Activated CD4-positive, alpha-beta memory T cell treated with anti-CD3 and anti-CD28 coated beads for 36 hours (primary cell): ENCODE measurements around the gene USP47. TPM values are rescaled to one million over a fixed set of nuclear protein-coding genes. Genes with fewer than 3 reads are reported as not detected.

ENCODE experiments used
- CTCF ChIA-PET: fragments of 350-600 bp; sonication (Branson Sonifier 250); formaldehyde crosslinking; loops from one replicate; lab custom pipeline; 2021; ENCODE audit warnings: antibody characterized with exemption, inconsistent platforms; lab: Charles Lee
- POLR2A ChIA-PET: fragments of 350-600 bp; sonication (Branson Sonifier 250); formaldehyde crosslinking; loops from one replicate; lab custom pipeline; 2021; ENCODE audit warnings: antibody characterized with exemption; lab: Charles Lee
- DNase-seq: peaks from one replicate; pipeline ENCODE4 v3.0.0-alpha.2; 2020
- H3K27ac Mint-ChIP-seq: one replicate; pipeline ENCODE4 v1.8.0; 2021; ENCODE audit warnings: mixed read lengths
- H3K27me3 Mint-ChIP-seq: one replicate; pipeline ENCODE4 v1.8.0; 2021; ENCODE audit warnings: mixed read lengths
- H3K36me3 Mint-ChIP-seq: one replicate; pipeline ENCODE4 v1.8.0; 2021; ENCODE audit warnings: mixed read lengths
- H3K4me1 Mint-ChIP-seq: one replicate; pipeline ENCODE4 v1.8.0; 2021; ENCODE audit warnings: low read depth, mixed read lengths
- H3K4me3 Mint-ChIP-seq: one replicate; pipeline ENCODE4 v1.8.0; 2021; ENCODE audit warnings: mild to moderate bottlenecking, mixed read lengths
- H3K9me3 Mint-ChIP-seq: one replicate; pipeline ENCODE4 v1.8.0; 2021; ENCODE audit warnings: mixed read lengths
- intact Hi-C: fragments of 100-400 bp; cut with micrococcal nuclease; formaldehyde crosslinking; loops from one replicate; pipeline ENCODE4 v1.15.1; 2023
- total RNA-seq, 2 experiments: library from RNA; stranded (reverse); gene quantifications; one replicate each; pipeline ENCODE4 v1.2.3, GENCODE V29; 2021

USP47 gene
- total RNA-seq, 2 experiments from 2014 or later = 58.5 to 64.0 TPM

DNA sequence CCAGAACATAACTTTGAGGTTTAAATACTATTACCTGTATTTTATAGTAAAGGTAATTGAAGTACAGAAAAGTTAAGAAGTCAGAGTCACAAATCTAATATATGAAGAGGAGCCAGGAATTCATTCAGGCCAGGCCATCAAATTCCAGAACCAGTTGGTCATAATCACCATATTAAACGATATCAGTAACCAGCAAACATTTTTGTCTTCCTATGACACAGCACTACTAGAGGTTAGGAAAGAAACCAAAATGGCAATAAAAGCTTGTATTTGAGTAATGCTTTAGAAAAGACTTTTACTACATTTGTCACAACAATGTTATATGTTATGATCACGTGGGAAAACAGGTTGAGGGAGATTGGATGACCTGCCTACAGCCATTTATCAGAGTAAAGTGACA lies 104.4 kb downstream of the USP47 start:
- no peaks in the 10 kb centered on the region for H3K4me1 Mint-ChIP-seq
- H3K36me3 Mint-ChIP-seq = peaks cover 27% of the 10 kb centered on the region
- DNase-seq = no peak
- POLR2A ChIA-PET = no interaction called here
- H3K4me3 Mint-ChIP-seq = no peak overlapping the region
- CTCF ChIA-PET = interaction anchor here (0.5 to 3.0 kb wide), 7 partner anchors 13 to 336 kb away, joined by 3 to 14 read pairs (median 4); no protein-coding TSS in a partner anchor
- H3K27ac Mint-ChIP-seq = no peak overlapping the region
- no peaks in the 10 kb centered on the region for H3K27me3 Mint-ChIP-seq
- intact Hi-C loops = no loop called here
- no peaks in the 10 kb centered on the region for H3K9me3 Mint-ChIP-seq

- DNase-seq = no peak
- peaks cover 28% of the 10 kb centered on the region for H3K36me3 Mint-ChIP-seq
- POLR2A ChIA-PET = no interaction called here
Observed at GRCh38 chr11:11946878-11947277, 105.1 kb downstream of the USP47 start.

DNA sequence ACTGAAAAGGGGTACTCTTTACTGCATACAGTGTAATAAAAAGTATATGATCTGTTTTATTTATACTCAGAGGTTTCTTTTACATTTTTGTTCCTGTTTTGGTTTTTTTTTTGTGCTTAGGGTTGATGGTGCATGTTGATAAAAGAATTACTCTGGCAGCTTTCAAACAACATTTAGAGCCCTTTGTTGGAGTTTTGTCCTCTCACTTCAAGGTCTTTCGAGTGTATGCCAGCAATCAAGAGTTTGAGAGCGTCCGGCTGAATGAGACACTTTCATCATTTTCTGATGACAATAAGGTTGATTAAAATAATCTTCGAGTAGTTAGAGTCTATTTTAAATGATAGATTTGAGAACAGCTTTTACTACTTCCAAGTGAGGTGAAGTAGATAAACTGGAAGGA lies 106.1 kb downstream of the USP47 start:
- Mint-ChIP-seq H3K4me1 (no peaks in the 10 kb centered on the region), H3K27me3 (no peaks in the 10 kb centered on the region), H3K9me3 (no peaks in the 10 kb centered on the region), H3K4me3 (no peak overlapping the region), H3K27ac (no peak overlapping the region), H3K36me3 (peaks cover 29% of the 10 kb centered on the region)
- intact Hi-C loops = no loop called here
- DNase-seq = no peak
- CTCF ChIA-PET = interaction anchor here (0.6 to 3.0 kb wide), 5 partner anchors 16 to 383 kb away, joined by 3 to 14 read pairs (median 9); no protein-coding TSS in a partner anchor
- POLR2A ChIA-PET = no interaction called here

More at GRCh38 chr11:11946878-11947277, 105.1 kb downstream of the USP47 start:
- H3K4me3 Mint-ChIP-seq = no peak overlapping the region
- H3K9me3 Mint-ChIP-seq = no peaks in the 10 kb centered on the region
- H3K27ac Mint-ChIP-seq = no peak overlapping the region
- intact Hi-C loops = no loop called here
- CTCF ChIA-PET = interaction anchor here (0.6 to 3.0 kb wide), 6 partner anchors 14 to 383 kb away, joined by 3 to 14 read pairs (median 6); no protein-coding TSS in a partner anchor
- no peaks in the 10 kb centered on the region for H3K4me1 Mint-ChIP-seq
- H3K27me3 Mint-ChIP-seq = no peaks in the 10 kb centered on the region

DNA sequence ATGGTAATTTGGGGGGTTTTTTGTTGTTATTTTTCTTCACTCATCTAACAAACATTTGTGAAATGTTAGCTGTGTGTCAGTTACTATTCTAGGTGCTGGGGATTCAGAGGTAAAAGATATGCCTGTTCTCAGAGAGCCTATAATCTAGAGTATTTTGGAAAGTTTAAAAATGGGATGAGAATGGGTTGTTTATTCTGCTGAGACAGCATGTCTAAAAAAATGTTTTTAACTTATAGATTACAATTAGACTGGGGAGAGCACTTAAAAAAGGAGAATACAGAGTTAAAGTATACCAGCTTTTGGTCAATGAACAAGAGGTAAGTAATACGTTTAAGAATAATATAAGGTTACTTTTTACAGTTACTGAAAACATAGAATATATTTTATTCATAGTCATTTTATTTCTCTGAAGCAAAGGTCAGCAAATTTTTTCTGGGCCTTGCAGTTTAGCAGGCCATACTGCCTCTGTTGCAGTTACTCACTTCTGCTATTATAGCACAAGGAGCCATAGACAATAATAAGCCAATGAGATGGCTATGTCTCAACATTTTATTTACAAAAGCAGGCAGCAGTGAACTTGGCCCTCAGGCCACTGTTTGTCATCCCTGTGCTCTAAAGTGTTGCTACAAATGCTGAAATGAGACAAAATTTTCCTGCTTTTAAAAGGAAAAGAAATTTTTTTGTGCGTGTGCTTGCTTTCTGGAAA lies 106.6 kb downstream of the USP47 start:
- CTCF ChIA-PET = interaction anchor here (1.0 to 3.0 kb wide), 3 partner anchors 17 to 100 kb away, joined by 3 to 14 read pairs (median 13); no protein-coding TSS in a partner anchor
- H3K36me3 Mint-ChIP-seq = peaks cover 28% of the 10 kb centered on the region
- H3K4me1 Mint-ChIP-seq = no peaks in the 10 kb centered on the region
- DNase-seq = no peak
- no peaks in the 10 kb centered on the region for H3K27me3 Mint-ChIP-seq
- no peak overlapping the region for H3K4me3 Mint-ChIP-seq
- H3K9me3 Mint-ChIP-seq = no peaks in the 10 kb centered on the region
- POLR2A ChIA-PET = no interaction called here
- H3K27ac Mint-ChIP-seq = no peak overlapping the region
- intact Hi-C loops = no loop called here

DNA sequence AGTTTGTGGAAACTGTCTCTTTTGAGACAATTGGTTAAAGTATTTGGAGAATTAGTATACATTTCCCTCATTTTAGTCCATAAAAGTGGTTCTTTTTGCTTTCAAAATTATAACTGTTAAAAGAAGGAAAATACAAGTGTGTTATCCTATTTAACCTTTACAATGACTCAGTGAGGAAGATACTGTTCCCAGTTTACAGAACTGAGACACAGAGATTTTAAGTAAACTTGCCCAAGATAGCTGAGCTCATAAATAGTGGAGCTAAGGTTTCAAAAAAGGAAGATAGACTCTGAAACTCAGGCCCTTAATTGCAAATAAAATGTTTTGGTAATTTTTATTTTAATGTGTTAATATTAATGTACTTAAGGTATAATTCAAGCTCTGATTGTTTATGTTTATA lies 107.7 kb downstream of the USP47 start:
- ChIA-PET POLR2A (no interaction called here), CTCF (interaction anchor here (0.5 kb wide), 1 partner anchor 73 kb away, joined by 3 read pairs; no protein-coding TSS in a partner anchor)
- DNase-seq = no peak
- Mint-ChIP-seq H3K27ac (no peak overlapping the region), H3K4me3 (no peak overlapping the region), H3K27me3 (no peaks in the 10 kb centered on the region), H3K36me3 (peaks cover 33% of the 10 kb centered on the region), H3K4me1 (no peaks in the 10 kb centered on the region), H3K9me3 (no peaks in the 10 kb centered on the region)
- intact Hi-C loops = no loop called here

- Mint-ChIP-seq H3K9me3 (no peaks in the 10 kb centered on the region), H3K4me1 (no peaks in the 10 kb centered on the region), H3K27me3 (no peaks in the 10 kb centered on the region), H3K4me3 (no peak overlapping the region), H3K27ac (no peak overlapping the region), H3K36me3 (peaks cover 47% of the 10 kb centered on the region)
- intact Hi-C loops = no loop called here
- no peak for DNase-seq
- ChIA-PET CTCF (interaction anchor here (1.1 kb wide), 1 partner anchor 92 kb away, joined by 3 read pairs; no protein-coding TSS in a partner anchor), POLR2A (no interaction called here)
Observed at GRCh38 chr11:11952036-11952435, 110.3 kb downstream of the USP47 start.

DNA sequence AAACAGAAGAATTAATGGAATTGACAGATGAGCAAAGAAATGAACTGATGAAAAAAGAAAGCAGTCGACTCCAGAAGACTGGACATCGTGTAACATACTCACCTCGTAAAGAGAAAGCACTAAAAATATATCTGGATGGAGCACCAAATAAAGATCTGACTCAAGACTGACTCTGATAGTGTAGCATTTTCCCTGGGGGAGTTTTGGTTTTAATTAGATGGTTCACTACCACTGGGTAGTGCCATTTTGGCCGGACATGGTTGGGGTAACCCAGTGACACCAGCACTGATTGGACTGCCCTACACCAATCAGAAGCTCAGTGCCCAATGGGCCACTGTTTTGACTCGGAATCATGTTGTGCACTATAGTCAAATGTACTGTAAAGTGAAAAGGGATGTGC lies 114.2 kb downstream of the USP47 start:
- intact Hi-C loops = no loop called here
- H3K4me1 Mint-ChIP-seq = peaks cover 20% of the 10 kb centered on the region
- H3K4me3 Mint-ChIP-seq = no peak overlapping the region
- peaks cover 37% of the 10 kb centered on the region for H3K36me3 Mint-ChIP-seq
- CTCF ChIA-PET = interaction anchor here (1.3 to 3.6 kb wide), 2 partner anchors 11 to 24 kb away, joined by 3 to 27 read pairs; no protein-coding TSS in a partner anchor
- no peak overlapping the region for H3K27ac Mint-ChIP-seq
- no peaks in the 10 kb centered on the region for H3K9me3 Mint-ChIP-seq
- DNase-seq = no peak
- H3K27me3 Mint-ChIP-seq = no peaks in the 10 kb centered on the region
- POLR2A ChIA-PET = no interaction called here

- H3K27ac Mint-ChIP-seq = no peak overlapping the region
- no peak for DNase-seq
- H3K9me3 Mint-ChIP-seq = no peaks in the 10 kb centered on the region
- peaks cover 28% of the 10 kb centered on the region for H3K4me1 Mint-ChIP-seq
- H3K36me3 Mint-ChIP-seq = peaks cover 24% of the 10 kb centered on the region
- intact Hi-C loops = no loop called here
- ChIA-PET POLR2A (no interaction called here), CTCF (interaction anchor here (0.9 to 3.6 kb wide), 4 partner anchors 9 to 323 kb away, joined by 3 to 27 read pairs (median 4); no protein-coding TSS in a partner anchor)
- no peaks in the 10 kb centered on the region for H3K27me3 Mint-ChIP-seq
- H3K4me3 Mint-ChIP-seq = no peak overlapping the region
Observed at GRCh38 chr11:11958403-11959231, 116.8 kb downstream of the USP47 start.

GRCh38 chr11:11959601-11960000 lies 117.8 kb downstream of the USP47 start:
- intact Hi-C loops = no loop called here
- CTCF ChIA-PET = interaction anchor here (0.9 to 1.7 kb wide), 3 partner anchors 110 to 322 kb away, joined by 3 to 6 read pairs (median 3); no protein-coding TSS in a partner anchor
- Mint-ChIP-seq H3K9me3 (no peaks in the 10 kb centered on the region), H3K27me3 (no peaks in the 10 kb centered on the region), H3K4me3 (no peak overlapping the region), H3K4me1 (peaks cover 28% of the 10 kb centered on the region), H3K27ac (no peak overlapping the region), H3K36me3 (peaks cover 18% of the 10 kb centered on the region)
- no peak for DNase-seq
- POLR2A ChIA-PET = no interaction called here

DNA sequence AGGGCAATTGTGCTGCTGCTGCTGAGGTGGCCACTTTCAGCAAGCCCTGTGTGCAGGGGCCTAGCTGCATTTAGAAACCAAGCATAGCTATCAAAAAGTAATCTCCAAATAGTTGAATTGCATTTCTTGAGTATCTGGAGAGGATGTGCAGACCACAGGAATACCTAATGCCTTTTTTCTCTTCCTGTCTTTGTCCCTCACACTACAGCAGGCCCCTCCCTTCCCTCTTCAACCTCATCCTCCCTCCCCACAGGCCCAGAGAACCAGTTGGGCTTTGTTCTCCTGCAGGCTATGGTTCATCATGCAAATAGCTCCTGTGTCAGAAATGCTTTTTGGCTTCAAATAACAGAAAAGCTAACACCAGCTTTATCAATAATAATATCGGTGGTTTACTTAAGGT lies 118.9 kb downstream of the USP47 start:
- H3K27ac Mint-ChIP-seq = peak overlapping the region; percentile 64
- CTCF ChIA-PET = interaction anchor here (2.5 kb wide), 1 partner anchor 84 kb away, joined by 11 read pairs; no protein-coding TSS in a partner anchor
- DNase-seq = peak; percentile 28
- H3K4me3 Mint-ChIP-seq = no peak overlapping the region
- POLR2A ChIA-PET = interaction anchor here (0.6 kb wide), 1 partner anchor 113 kb away, joined by 3 read pairs; no protein-coding TSS in a partner anchor
- no peaks in the 10 kb centered on the region for H3K27me3 Mint-ChIP-seq
- H3K4me1 Mint-ChIP-seq = peaks cover 28% of the 10 kb centered on the region
- intact Hi-C loops = no loop called here
- H3K36me3 Mint-ChIP-seq = peaks cover 14% of the 10 kb centered on the region
- H3K9me3 Mint-ChIP-seq = no peaks in the 10 kb centered on the region

- DNase-seq = no peak
- Mint-ChIP-seq H3K27me3 (no peaks in the 10 kb centered on the region), H3K4me3 (no peak overlapping the region), H3K36me3 (peaks cover 7% of the 10 kb centered on the region), H3K9me3 (no peaks in the 10 kb centered on the region), H3K27ac (no peak overlapping the region), H3K4me1 (peaks cover 28% of the 10 kb centered on the region)
- CTCF ChIA-PET = interaction anchor here (1.2 to 2.5 kb wide), 2 partner anchors 83 to 85 kb away, joined by 3 to 11 read pairs; no protein-coding TSS in a partner anchor
- intact Hi-C loops = no loop called here
- POLR2A ChIA-PET = interaction anchor here (1.1 kb wide), 1 partner anchor 15 kb away, joined by 4 read pairs; no protein-coding TSS in a partner anchor
Observed at GRCh38 chr11:11961399-11962028, 119.7 kb downstream of the USP47 start.
